Spinal cord (tissue), 10 donors: ENCODE data around the gene SPTBN4. TPM values are rescaled to one million over a fixed set of nuclear protein-coding genes. Genes with fewer than 3 reads are reported as not detected.
"Not testable (repeated sequence)": the region's sequence is repeated elsewhere in the genome, so short reads cannot be mapped to it uniquely, and the experiment has no call there.

Source experiments
- DNase-seq, 6 donors: peaks; one replicate each; pipeline versions ENCODE4 v3.0.0 to v3.0.0-alpha.2; 2013 to 2015; ENCODE audit warnings: low spot score in 6 of 6, low read depth in 4 of 6
- H3K27ac ChIP-seq: one replicate; pipeline ENCODE4 v1.5.1; 2013; ENCODE audit warnings: low read depth, low read length, control low read depth
- H3K27me3 ChIP-seq: one replicate; pipeline ENCODE4 v1.6.1; 2013; ENCODE audit warnings: low read length; ENCODE audit not compliant: control insufficient read depth, insufficient read depth
- H3K36me3 ChIP-seq: one replicate; pipeline ENCODE4 v1.6.1; 2013; ENCODE audit warnings: low read length; ENCODE audit not compliant: control insufficient read depth, insufficient read depth
- H3K4me1 ChIP-seq: one replicate; pipeline ENCODE4 v1.6.1; 2013; ENCODE audit warnings: low read length; ENCODE audit not compliant: control insufficient read depth, insufficient read depth
- H3K4me3 ChIP-seq: one replicate; pipeline ENCODE4 v1.5.1; 2013; ENCODE audit warnings: low read depth, low read length, control low read depth
- H3K9me3 ChIP-seq: one replicate; pipeline ENCODE4 v1.6.1; 2013; ENCODE audit warnings: low read length; ENCODE audit not compliant: control insufficient read depth, insufficient read depth
- WGBS: methylation state at CpG from one replicate; pipeline ENCODE4 v1.1.5; 2013; ENCODE audit warnings: missing lambda C conversion rate; ENCODE audit not compliant: insufficient coverage; 5-methylcytosine and 5-hydroxymethylcytosine counted together
- polyA plus RNA-seq, 2 donors: library from polyadenylated mRNA; unstranded; fragments of 120-200 nt; gene quantifications; one replicate each; pipeline ENCODE4 v1.2.1, GENCODE V29; 2013; ENCODE audit not compliant: insufficient read length in 2 of 2
- total RNA-seq, 2 donors: library from RNA; depleted of rRNA in 1 of 2; stranded (reverse); fragments of 120-200 nt in 1 of 2; fragments of >200 nt in 1 of 2; gene quantifications; one replicate each; pipeline versions ENCODE4 v1.2.3 to v1.2.4, GENCODE V29; 2013 to 2014
- donor health status: healthy.

The SPTBN4 gene
- total and polyA plus RNA-seq, 4 donors: 13.9 to 43.8 (median 28.1) TPM

- no peak for DNase-seq
- Histone ChIP-seq H3K36me3 (peaks cover 50% of the 10 kb centered on the region), H3K4me1 (peaks cover 3% of the 10 kb centered on the region), H3K27ac (no peak overlapping the region), H3K9me3 (no peaks in the 10 kb centered on the region), H3K27me3 (peaks cover 13% of the 10 kb centered on the region), H3K4me3 (no peak overlapping the region)
- 59% methylated on average over 3 of the region's 6 CpGs for WGBS
Observed at GRCh38 chr19:40511487-40511886, 44.7 kb downstream of the SPTBN4 start.

- Histone ChIP-seq H3K9me3 (no peaks in the 10 kb centered on the region), H3K4me3 (no peak overlapping the region), H3K27me3 (peaks cover 13% of the 10 kb centered on the region), H3K4me1 (peaks cover 3% of the 10 kb centered on the region), H3K27ac (no peak overlapping the region), H3K36me3 (peaks cover 48% of the 10 kb centered on the region)
- 33% methylated on average over 1 of the region's 1 CpG for WGBS
- no peak for DNase-seq
Observed at GRCh38 chr19:40512110-40512472, 45.3 kb downstream of the SPTBN4 start.

GRCh38 chr19:40512473-40513344 is 45.9 kb downstream of the SPTBN4 start:
- Histone ChIP-seq H3K27ac (no peak overlapping the region), H3K4me3 (no peak overlapping the region), H3K36me3 (peaks cover 46% of the 10 kb centered on the region), H3K4me1 (peaks cover 3% of the 10 kb centered on the region), H3K27me3 (peaks cover 13% of the 10 kb centered on the region), H3K9me3 (no peaks in the 10 kb centered on the region)
- peak in 2 of 6 donors; percentile 22 to 29 for DNase-seq
- WGBS: 14% methylated on average over 105 of the region's 105 CpGs

GRCh38 chr19:40513345-40513678 is 46.5 kb downstream of the SPTBN4 start:
- no peak overlapping the region for H3K27ac ChIP-seq
- no peak for DNase-seq
- H3K27me3 ChIP-seq: peaks cover 13% of the 10 kb centered on the region
- WGBS: 61% methylated on average over 27 of the region's 27 CpGs
- H3K36me3 ChIP-seq: peaks cover 40% of the 10 kb centered on the region
- no peaks in the 10 kb centered on the region for H3K9me3 ChIP-seq
- H3K4me1 ChIP-seq: peaks cover 3% of the 10 kb centered on the region
- no peak overlapping the region for H3K4me3 ChIP-seq

GRCh38 chr19:40513741-40514315 is 47.0 kb downstream of the SPTBN4 start:
- Histone ChIP-seq H3K27me3 (peaks cover 13% of the 10 kb centered on the region), H3K4me1 (peaks cover 3% of the 10 kb centered on the region), H3K4me3 (no peak overlapping the region), H3K36me3 (peaks cover 38% of the 10 kb centered on the region), H3K27ac (no peak overlapping the region), H3K9me3 (no peaks in the 10 kb centered on the region)
- WGBS: 89% methylated on average over 4 of the region's 4 CpGs
- DNase-seq: no peak

- peaks cover 13% of the 10 kb centered on the region for H3K27me3 ChIP-seq
- no peak for DNase-seq
- no peaks in the 10 kb centered on the region for H3K9me3 ChIP-seq
- H3K36me3 ChIP-seq: peaks cover 36% of the 10 kb centered on the region
- WGBS: 92% methylated on average over 5 of the region's 9 CpGs
- H3K4me3 ChIP-seq: no peak overlapping the region
- no peak overlapping the region for H3K27ac ChIP-seq
- peaks cover 3% of the 10 kb centered on the region for H3K4me1 ChIP-seq
Observed at GRCh38 chr19:40517248-40517647, 50.4 kb downstream of the SPTBN4 start.

- Histone ChIP-seq H3K4me3 (no peak overlapping the region), H3K27me3 (peaks cover 2% of the 10 kb centered on the region), H3K4me1 (peaks cover 4% of the 10 kb centered on the region), H3K36me3 (peaks cover 29% of the 10 kb centered on the region), H3K27ac (no peak overlapping the region), H3K9me3 (no peaks in the 10 kb centered on the region)
- WGBS: 27% methylated on average over 91 of the region's 91 CpGs
- DNase-seq: peak in 1 of 6 donors; percentile 21
Observed at GRCh38 chr19:40519352-40520322, 52.8 kb downstream of the SPTBN4 start.

GRCh38 chr19:40521276-40521675 is 54.5 kb downstream of the SPTBN4 start:
- H3K27ac ChIP-seq: no peak overlapping the region

GRCh38 chr19:40521900-40522299 is 55.1 kb downstream of the SPTBN4 start:
- H3K36me3 ChIP-seq: peaks cover 28% of the 10 kb centered on the region
- H3K9me3 ChIP-seq, DNase-seq, H3K4me3 ChIP-seq, H3K4me1 ChIP-seq, H3K27me3 ChIP-seq, H3K27ac ChIP-seq: not testable (repeated sequence)
- WGBS: 83% methylated on average over 3 of the region's 6 CpGs

More at GRCh38 chr19:40521276-40521675, 54.5 kb downstream of the SPTBN4 start:
- no CpG with 5 or more reads among the region's 8 CpGs for WGBS
- peak in 1 of 6 donors; percentile 30 for DNase-seq
- Histone ChIP-seq H3K36me3 (peaks cover 24% of the 10 kb centered on the region), H3K9me3 (no peaks in the 10 kb centered on the region), H3K27me3 (peaks cover 2% of the 10 kb centered on the region), H3K4me1 (peaks cover 4% of the 10 kb centered on the region), H3K4me3 (no peak overlapping the region)
